Measurements from ENCODE around the gene PUM2.

GRCh38 chr2:20365249-20365817 lies 14.7 kb upstream of the PUM2 start:
- no peak for TF ChIP-seq TAF1 (IDR thresholded peaks at IDR 0.05; ENCODE audit: borderline replicate concordance, low read depth, low read length)
- TF ChIP-seq POLR2A (IDR thresholded peaks at IDR 0.05; ENCODE audit: low read depth, low read length), result no peak
- no peak for TF ChIP-seq POLR2AphosphoS5 (IDR thresholded peaks at IDR 0.05; ENCODE audit: low read depth, low read length)

Measured in GM12892 (cell line).